HG03558 (cell line): ENCODE measurements around the gene SYT6.
"Not testable (repeated sequence)": the region's sequence is repeated elsewhere in the genome, so short reads cannot be mapped to it uniquely, and the experiment has no call there.

Experiments used
- ATAC-seq: cut with Tn5 transposase; IDR thresholded peaks from one replicate; pipeline ENCODE4 v1.9.1; 2021; ENCODE audit warnings: moderate number of reproducible peaks; ENCODE audit not compliant: unreplicated experiment; ENCODE audit errors: extremely low read depth

Gene SYT6

GRCh38 chr1:114077188-114077587 is 76.5 kb downstream of the SYT6 start:
- ATAC-seq: no peak

GRCh38 chr1:114076308-114076707 is 77.4 kb downstream of the SYT6 start:
- ATAC-seq: no peak

GRCh38 chr1:114075546-114076242 is 78.0 kb downstream of the SYT6 start:
- ATAC-seq: no peak

GRCh38 chr1:114075105-114075504 is 78.6 kb downstream of the SYT6 start:
- no peak for ATAC-seq

- ATAC-seq: no peak
These were observed 81.4 kb downstream of the SYT6 start for GRCh38 chr1:114072246-114072645.

- ATAC-seq: not testable (repeated sequence)
These were observed 83.9 kb downstream of the SYT6 start for GRCh38 chr1:114069762-114070161.

GRCh38 chr1:114068684-114069083 is 85.0 kb downstream of the SYT6 start:
- not testable (repeated sequence) for ATAC-seq

GRCh38 chr1:114065671-114066070 is 88.0 kb downstream of the SYT6 start:
- ATAC-seq: not testable (repeated sequence)

GRCh38 chr1:114063544-114063943 is 90.1 kb downstream of the SYT6 start:
- no peak for ATAC-seq

GRCh38 chr1:114062477-114063099 is 91.1 kb downstream of the SYT6 start:
- no peak for ATAC-seq

GRCh38 chr1:114061121-114061830 is 92.4 kb downstream of the SYT6 start:
- no peak for ATAC-seq

GRCh38 chr1:114058236-114058635 is 95.4 kb downstream of the SYT6 start:
- not testable (repeated sequence) for ATAC-seq

- no peak for ATAC-seq
These were observed 99.5 kb downstream of the SYT6 start for GRCh38 chr1:114054148-114054547.

GRCh38 chr1:114048232-114048631 is 105.4 kb downstream of the SYT6 start:
- ATAC-seq: no peak

GRCh38 chr1:114043548-114043947 is 110.1 kb downstream of the SYT6 start:
- no peak for ATAC-seq

- no peak for ATAC-seq
These were observed 110.6 kb downstream of the SYT6 start for GRCh38 chr1:114043054-114043453.

GRCh38 chr1:114040273-114041015 is 113.2 kb downstream of the SYT6 start:
- ATAC-seq: no peak
